PC-3 (cell line): ENCODE results near the gene KRCC1. TPM values are rescaled to one million over a fixed set of nuclear protein-coding genes. Genes with fewer than 3 reads are reported as not detected.

ENCODE experiments used
- ATAC-seq: fragments of 200-7000 bp; cut with Tn5 transposase; 2 replicates; pipeline ENCODE4 v1.9.1; 2020; ENCODE audit warnings: mild to moderate bottlenecking, moderate library complexity
- BruUV-seq: library from RNA; stranded (reverse); fragments of 400-500 nt; replicated peaks from 2 replicates; lab custom pipeline; 2021; lab: Mats Ljungman, UMichigan
- CTCF ChIA-PET: fragments of 300-600 bp; sonication (Branson Sonifier 250); formaldehyde crosslinking; loops from one replicate; lab custom pipeline; 2022; ENCODE audit warnings: antibody characterized with exemption; lab: Charles Lee
- POLR2A ChIA-PET: fragments of 300-600 bp; sonication (Branson Sonifier 250); formaldehyde crosslinking; loops from one replicate; lab custom pipeline; 2022; ENCODE audit warnings: antibody characterized with exemption; ENCODE audit not compliant: unreplicated experiment; lab: Charles Lee
- DNase-seq: peaks from one replicate; pipeline ENCODE4 v3.0.0-alpha.2; 2015
- H2AFZ ChIP-seq: fragments of 300-600 bp; sonication (generic); 2 replicates; pipeline ENCODE4 v1.6.0; 2016; ENCODE audit warnings: antibody characterized with exemption, low read length
- H3F3A ChIP-seq: fragments of 300-600 bp; sonication (generic); one replicate; pipeline ENCODE4 v1.6.0; 2017; ENCODE audit warnings: antibody characterized with exemption, low read length, control low read depth, mild to moderate bottlenecking; ENCODE audit not compliant: unreplicated experiment
- H3K27ac ChIP-seq: fragments of 300-600 bp; sonication (generic); 2 replicates; pipeline ENCODE4 v1.5.1; 2016; ENCODE audit warnings: mild to moderate bottlenecking, low read length
- H3K27me3 ChIP-seq: fragments of 300-600 bp; sonication (generic); 2 replicates; pipeline ENCODE4 v1.6.1; 2016; ENCODE audit warnings: low read length, mixed read lengths
- H3K36me3 ChIP-seq: fragments of 300-600 bp; sonication (generic); 2 replicates; pipeline ENCODE4 v1.6.1; 2016; ENCODE audit warnings: low read depth, mixed run types, low read length, mixed read lengths
- H3K4me1 ChIP-seq: fragments of 300-600 bp; sonication (generic); 2 replicates; pipeline ENCODE4 v1.5.1; 2016; ENCODE audit warnings: low read length; ENCODE audit not compliant: insufficient read depth
- H3K4me2 ChIP-seq: fragments of 300-600 bp; sonication (generic); 2 replicates; pipeline ENCODE4 v1.6.0; 2016; ENCODE audit warnings: low read length
- H3K4me3 ChIP-seq: fragments of 300-600 bp; sonication (generic); 2 replicates; pipeline ENCODE4 v1.5.1; 2016; ENCODE audit warnings: mild to moderate bottlenecking, low read length, mixed read lengths
- H3K79me2 ChIP-seq: fragments of 300-600 bp; sonication (generic); 2 replicates; pipeline ENCODE4 v1.6.1; 2017; ENCODE audit warnings: low read length, mixed read lengths
- H3K9ac ChIP-seq: fragments of 300-600 bp; sonication (generic); 2 replicates; pipeline ENCODE4 v1.6.0; 2016; ENCODE audit warnings: mild to moderate bottlenecking, low read length
- H3K9me2 ChIP-seq: fragments of 300-600 bp; sonication (generic); replicated peaks from 2 replicates; pipeline ENCODE4 v1.6.1; 2016; ENCODE audit warnings: mixed run types, low read length, mixed read lengths
- H3K9me3 ChIP-seq: fragments of 300-600 bp; sonication (generic); 2 replicates; pipeline ENCODE4 v1.6.1; 2016; ENCODE audit warnings: low read length, mixed read lengths
- H4K20me1 ChIP-seq: fragments of 300-600 bp; sonication (generic); 2 replicates; pipeline ENCODE4 v1.6.1; 2016; ENCODE audit warnings: low read length, mixed read lengths
- CTCF ChIP-seq: fragments of 300-600 bp; sonication (generic); conservative IDR thresholded peaks from 2 replicates; pipeline ENCODE4 v1.5.1; 2017; ENCODE audit warnings: antibody characterized with exemption, low read depth, mild to moderate bottlenecking, low read length
- EZH2 ChIP-seq: fragments of 300-600 bp; sonication (generic); IDR thresholded peaks from one replicate; pipeline ENCODE4 v1.6.1; 2017; ENCODE audit warnings: antibody characterized with exemption, mild to moderate bottlenecking, low read length; ENCODE audit not compliant: unreplicated experiment
- EZH2phosphoT487 ChIP-seq: fragments of 300-600 bp; sonication (generic); IDR thresholded peaks from 2 replicates; pipeline ENCODE4 v1.6.1; 2018; ENCODE audit warnings: mild to moderate bottlenecking, antibody characterized with exemption, low read length, borderline replicate concordance
- intact Hi-C: fragments of 100-400 bp; cut with micrococcal nuclease; formaldehyde crosslinking; loops from 2 replicates; pipeline ENCODE4 v1.9.0; 2023
- total RNA-seq: library from RNA; depleted of rRNA; stranded (reverse); fragments of >200 nt; gene quantifications from 2 replicates; pipeline ENCODE4 v1.2.3, GENCODE V29; 2014

The KRCC1 gene
- total RNA-seq, 1 experiment from 2014 or later = 14.1 TPM

- Histone ChIP-seq H3K9me3 (no peaks in the 10 kb centered on the region), H3K9ac (no peak overlapping the region), H3K9me2 (no peaks in the 10 kb centered on the region), H3K27ac (no peak overlapping the region), H3K4me1 (no peaks in the 10 kb centered on the region), H3K27me3 (peaks cover 40% of the 10 kb centered on the region), H3K4me2 (no peak overlapping the region), H3F3A (no peaks in the 10 kb centered on the region), H4K20me1 (no peaks in the 10 kb centered on the region), H3K79me2 (no peaks in the 10 kb centered on the region), H3K36me3 (no peaks in the 10 kb centered on the region), H2AFZ (no peak overlapping the region), H3K4me3 (no peak overlapping the region)
- BruUV-seq = no TSS peak
- no peak for TF ChIP-seq EZH2phosphoT487
- no peak for TF ChIP-seq EZH2
- TF ChIP-seq CTCF = no peak
- CTCF ChIA-PET = no interaction called here
- POLR2A ChIA-PET = no interaction called here
- ATAC-seq = no peak
- no peak for DNase-seq
- intact Hi-C loops = no loop called here
Observed at GRCh38 chr2:88092773-88093172, 37.2 kb upstream of the KRCC1 start.

DNA sequence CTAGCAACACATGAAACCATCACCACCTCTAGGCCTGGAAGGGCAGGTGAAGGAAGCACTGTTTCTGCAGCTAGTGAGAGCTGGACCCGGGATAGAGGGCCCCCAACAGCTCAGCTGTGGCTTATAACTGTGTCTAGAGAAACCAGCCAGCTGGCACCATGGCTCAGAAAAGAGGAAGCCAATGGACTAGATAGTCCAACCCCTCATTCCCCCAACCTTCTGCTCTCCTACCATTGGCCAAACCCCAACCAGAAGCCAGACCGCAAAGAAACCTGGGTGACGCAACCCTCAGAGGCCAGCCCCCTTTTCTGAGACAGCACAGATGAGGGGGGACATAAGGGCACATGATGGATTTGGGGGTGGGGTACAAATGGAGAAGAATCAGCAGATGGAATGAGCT is 36.4 kb upstream of the KRCC1 start:
- TF ChIP-seq EZH2 = no peak
- no peak for TF ChIP-seq EZH2phosphoT487
- no peak for TF ChIP-seq CTCF
- Histone ChIP-seq H2AFZ (no peak overlapping the region), H3K4me1 (no peaks in the 10 kb centered on the region), H3K4me3 (no peak overlapping the region), H3K36me3 (no peaks in the 10 kb centered on the region), H3F3A (no peaks in the 10 kb centered on the region), H3K4me2 (no peak overlapping the region), H3K9ac (no peak overlapping the region), H3K79me2 (no peaks in the 10 kb centered on the region), H4K20me1 (no peaks in the 10 kb centered on the region), H3K27me3 (peaks cover 31% of the 10 kb centered on the region), H3K9me2 (no peaks in the 10 kb centered on the region), H3K27ac (no peak overlapping the region), H3K9me3 (no peaks in the 10 kb centered on the region)
- DNase-seq (no peak), ATAC-seq (no peak)
- CTCF ChIA-PET = no interaction called here
- POLR2A ChIA-PET = no interaction called here
- intact Hi-C loops = no loop called here
- BruUV-seq = no TSS peak

GRCh38 chr2:88090446-88091283 is 35.1 kb upstream of the KRCC1 start:
- BruUV-seq = no TSS peak
- Histone ChIP-seq H3K27me3 (peaks cover 19% of the 10 kb centered on the region), H2AFZ (no peak overlapping the region), H3K4me1 (no peaks in the 10 kb centered on the region), H3K36me3 (no peaks in the 10 kb centered on the region), H3K9me3 (no peaks in the 10 kb centered on the region), H3F3A (no peaks in the 10 kb centered on the region), H3K9me2 (no peaks in the 10 kb centered on the region), H4K20me1 (no peaks in the 10 kb centered on the region), H3K4me3 (no peak overlapping the region), H3K4me2 (no peak overlapping the region), H3K79me2 (no peaks in the 10 kb centered on the region), H3K9ac (no peak overlapping the region), H3K27ac (no peak overlapping the region)
- DNase-seq (no peak), ATAC-seq (no peak)
- ChIA-PET CTCF (no interaction called here), POLR2A (no interaction called here)
- TF ChIP-seq CTCF = no peak
- TF ChIP-seq EZH2phosphoT487 = no peak
- TF ChIP-seq EZH2 = no peak
- intact Hi-C loops = no loop called here
